ENCODE data around the gene PTGER1.

DNA sequence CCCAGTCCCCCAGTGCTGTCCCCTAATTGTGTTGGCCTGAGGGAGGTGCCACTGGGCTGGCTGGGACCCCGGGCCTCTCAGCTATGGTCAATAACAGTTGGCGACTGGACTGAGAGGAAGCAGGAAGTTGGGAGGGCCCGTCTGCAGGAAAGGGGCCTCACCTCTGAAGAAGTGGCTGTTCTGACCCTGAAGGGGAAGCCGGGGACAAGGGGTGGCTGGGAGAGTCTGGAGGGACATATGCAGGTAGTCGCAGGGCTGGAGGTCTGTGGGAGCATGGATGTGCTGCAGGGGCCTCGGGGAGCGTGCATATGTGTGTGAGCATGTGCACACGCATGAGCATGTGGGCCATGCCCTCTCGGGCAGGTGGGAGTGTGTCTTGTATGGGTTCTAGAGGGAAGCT is 36.1 kb downstream of the PTGER1 start:
- no peak for TF ChIP-seq CTCF (IDR thresholded peaks at IDR 0.05; ENCODE audit: low read length)
- TF ChIP-seq EZH2 (IDR thresholded peaks at IDR 0.05; ENCODE audit: borderline replicate concordance, low read length): no peak
